RPMI7951 (cell line): ENCODE data around the gene CALML4. TPM values are rescaled to one million over a fixed set of nuclear protein-coding genes. Genes with fewer than 3 reads are reported as not detected.
A peak's percentile ranks its signal among the peaks of the same experiment; 100 is the strongest.
"Not testable (repeated sequence)": the region's sequence is repeated elsewhere in the genome, so short reads cannot be mapped to it uniquely, and the experiment has no call there.

Source experiments
- DNase-seq: peaks from one replicate; pipeline ENCODE4 v3.0.0-alpha.2; 2012; ENCODE audit warnings: low read depth
- total RNA-seq: library from RNA; depleted of rRNA; stranded (reverse); fragments of >200 nt; shearing (Covaris generic); gene quantifications from 2 replicates; pipeline ENCODE4 v1.2.3, GENCODE V29; 2014; rRNA removed

CALML4 gene
- total RNA-seq, result 1.4 and 1.9 TPM in 2 replicates

DNA sequence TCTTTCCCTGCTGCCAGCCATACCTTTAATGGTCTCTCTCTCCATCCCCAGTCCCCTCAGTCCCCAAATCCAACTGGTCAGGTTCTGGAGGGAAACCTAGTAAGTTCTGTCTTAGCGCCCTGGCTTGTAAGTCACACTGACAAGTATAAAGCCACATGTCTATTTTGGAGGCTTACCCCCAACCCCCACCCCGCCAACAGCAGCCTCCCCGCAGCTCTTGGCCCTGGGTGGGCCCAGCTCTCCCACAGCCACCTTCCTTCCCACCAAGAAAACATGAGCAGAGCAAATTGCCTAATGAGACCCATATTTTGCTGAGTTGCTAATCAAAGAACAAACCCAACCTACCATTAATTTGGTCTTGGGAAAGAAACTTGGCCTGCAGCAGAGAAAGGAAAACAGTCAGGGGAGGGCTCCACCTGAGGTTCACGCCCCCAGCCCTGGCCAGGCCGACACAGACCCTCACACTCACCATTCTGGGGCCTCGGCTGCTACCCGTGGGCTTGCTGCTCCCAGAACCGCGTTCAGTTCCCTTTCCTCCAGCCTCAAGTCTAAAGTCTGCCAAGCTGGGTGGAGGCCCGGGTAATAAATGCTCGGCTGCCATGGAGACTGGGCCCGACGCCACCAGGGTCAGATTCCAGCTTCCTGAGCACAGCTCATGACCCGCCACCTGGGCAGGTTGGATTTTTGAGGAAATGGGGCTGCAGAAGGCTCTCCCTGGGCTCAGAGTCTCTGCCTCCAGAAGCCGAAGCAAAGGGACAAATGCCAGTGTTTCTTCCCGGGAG is at the start of gene CALML4:
CALML4 (minus strand) TSS at position 557 of the 782 bp plus-strand sequence; CDS start at position 472, 85 bp downstream.
- DNase-seq, result no peak

DNA sequence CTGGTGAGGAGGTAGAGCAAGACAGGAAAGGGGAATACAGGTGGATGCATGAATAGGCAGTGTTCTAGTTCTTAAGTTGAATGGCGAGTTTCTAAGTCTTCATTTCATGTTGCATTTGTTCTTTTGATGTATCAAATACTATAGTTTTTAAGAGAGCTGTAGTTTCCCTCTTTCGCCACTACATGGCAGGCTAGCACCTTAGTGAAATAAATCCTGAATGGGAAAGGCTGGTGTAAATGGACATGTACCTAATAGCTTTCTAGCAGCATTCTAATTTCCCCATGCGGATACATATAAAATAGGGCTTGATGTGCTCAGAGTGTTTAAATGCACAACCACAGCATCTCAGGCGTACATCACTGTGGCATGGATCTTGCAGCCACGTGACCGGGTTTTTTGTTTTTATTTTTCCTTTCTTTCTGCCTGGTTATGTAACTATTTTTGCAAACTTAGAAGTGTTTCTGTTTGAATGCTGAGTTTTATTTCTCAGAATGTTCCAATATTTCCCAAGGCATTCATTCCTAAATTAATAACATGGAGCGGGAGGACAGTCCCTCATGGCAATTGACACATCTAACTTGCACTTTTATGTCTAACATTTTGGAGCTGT is 47.9 kb upstream of the CALML4 start:
- peak; percentile 82 for DNase-seq

DNA sequence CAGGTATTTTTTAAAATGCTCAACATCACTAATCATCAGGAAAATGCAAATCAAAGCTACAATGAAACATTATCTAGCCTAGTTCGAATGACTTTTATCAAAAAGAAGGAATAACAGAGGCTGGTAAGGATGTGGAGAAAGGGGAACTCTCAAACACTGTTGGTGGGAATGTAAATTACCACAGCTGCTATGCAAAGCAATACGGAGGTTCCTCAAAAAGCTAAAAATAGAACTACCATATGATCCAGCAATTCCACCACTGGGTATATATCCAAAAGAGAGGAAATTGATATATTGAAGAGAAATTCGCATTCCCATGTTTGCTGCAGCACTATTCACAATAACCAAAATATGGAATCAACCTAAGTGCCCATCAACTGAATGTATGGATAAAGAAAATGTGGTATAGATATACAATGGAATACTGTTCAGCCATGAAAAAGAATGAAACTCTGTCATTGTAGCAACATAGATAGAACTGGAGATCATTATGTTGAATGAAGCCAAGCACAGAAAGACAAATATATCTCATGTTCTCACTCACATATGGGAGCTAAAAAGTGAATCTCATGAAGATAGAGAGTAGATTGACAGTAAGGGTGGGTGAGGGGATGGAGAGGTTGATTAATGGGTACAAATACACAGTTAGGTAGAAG is 44.1 kb upstream of the CALML4 start:
- DNase-seq, result no peak

GRCh38 chr15:68244235-68244634 is 39.1 kb upstream of the CALML4 start:
- no peak for DNase-seq

GRCh38 chr15:68241088-68241935 is 36.2 kb upstream of the CALML4 start:
- DNase-seq, result no peak

DNA sequence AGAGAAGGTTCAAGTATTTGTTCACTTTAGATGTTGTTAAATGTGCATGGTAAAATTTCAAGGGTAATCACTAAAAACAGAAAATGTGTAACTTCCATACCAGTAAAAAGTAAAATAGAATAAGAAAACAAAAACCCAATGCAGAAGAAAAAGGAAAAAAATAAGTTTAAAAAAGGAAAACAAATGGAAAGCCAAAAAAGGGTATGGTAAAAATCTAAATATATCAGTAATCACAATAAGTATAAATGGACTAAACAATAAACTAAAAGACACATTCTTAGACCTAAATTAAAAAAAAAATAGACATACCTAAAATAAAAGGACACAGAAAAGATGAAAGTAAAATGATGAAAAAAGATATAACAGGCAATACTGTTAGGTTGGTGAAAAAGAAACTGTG is 33.9 kb upstream of the CALML4 start:
- no peak for DNase-seq

GRCh38 chr15:68235022-68235421 is 29.9 kb upstream of the CALML4 start:
- DNase-seq, result no peak

- not testable (repeated sequence) for DNase-seq
Measured at GRCh38 chr15:68234520-68234919, 29.4 kb upstream of the CALML4 start.

DNA sequence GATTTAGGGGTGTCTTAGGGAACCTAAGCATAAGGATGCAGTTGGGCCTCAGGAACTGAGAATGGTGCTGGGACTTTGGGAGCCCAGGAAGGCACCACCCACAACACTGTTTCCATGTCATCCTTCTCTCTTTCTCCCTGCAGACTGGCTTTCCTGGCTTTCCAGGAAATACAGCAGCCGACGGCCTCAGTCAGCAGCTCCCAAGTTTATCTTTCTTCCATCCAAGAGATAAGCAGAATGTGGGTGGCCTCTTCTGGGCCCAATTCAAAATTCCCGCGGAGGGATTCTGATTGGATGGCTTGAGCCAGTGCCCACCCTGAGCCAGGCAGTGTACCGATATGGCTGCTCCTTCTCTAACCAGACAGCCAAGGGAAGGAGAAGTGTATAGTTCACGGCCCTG is 28.9 kb upstream of the CALML4 start:
- no peak for DNase-seq

GRCh38 chr15:68232937-68233336 is 27.8 kb upstream of the CALML4 start:
- DNase-seq, result no peak

DNA sequence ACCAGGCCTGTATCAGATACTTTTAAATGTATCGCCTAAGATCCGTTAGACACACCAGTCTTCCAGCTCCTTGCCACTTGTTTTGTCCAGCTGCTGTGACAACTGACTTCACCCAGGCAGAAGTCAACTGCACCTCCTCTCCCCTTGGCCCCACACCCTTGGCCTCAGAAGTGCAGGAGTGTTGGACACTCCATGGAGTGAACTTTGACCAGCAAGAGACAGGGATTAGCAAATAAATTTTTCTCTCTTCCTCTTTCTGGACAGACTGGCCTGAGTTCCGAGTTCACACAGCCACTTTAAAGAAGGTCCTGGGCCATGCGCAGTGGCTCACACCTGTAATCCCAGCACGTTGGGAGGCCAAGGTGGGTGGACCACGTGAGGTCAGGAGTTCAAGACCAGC is 27.3 kb upstream of the CALML4 start:
- no peak for DNase-seq

GRCh38 chr15:68231102-68231818 is 26.1 kb upstream of the CALML4 start:
- no peak for DNase-seq

DNA sequence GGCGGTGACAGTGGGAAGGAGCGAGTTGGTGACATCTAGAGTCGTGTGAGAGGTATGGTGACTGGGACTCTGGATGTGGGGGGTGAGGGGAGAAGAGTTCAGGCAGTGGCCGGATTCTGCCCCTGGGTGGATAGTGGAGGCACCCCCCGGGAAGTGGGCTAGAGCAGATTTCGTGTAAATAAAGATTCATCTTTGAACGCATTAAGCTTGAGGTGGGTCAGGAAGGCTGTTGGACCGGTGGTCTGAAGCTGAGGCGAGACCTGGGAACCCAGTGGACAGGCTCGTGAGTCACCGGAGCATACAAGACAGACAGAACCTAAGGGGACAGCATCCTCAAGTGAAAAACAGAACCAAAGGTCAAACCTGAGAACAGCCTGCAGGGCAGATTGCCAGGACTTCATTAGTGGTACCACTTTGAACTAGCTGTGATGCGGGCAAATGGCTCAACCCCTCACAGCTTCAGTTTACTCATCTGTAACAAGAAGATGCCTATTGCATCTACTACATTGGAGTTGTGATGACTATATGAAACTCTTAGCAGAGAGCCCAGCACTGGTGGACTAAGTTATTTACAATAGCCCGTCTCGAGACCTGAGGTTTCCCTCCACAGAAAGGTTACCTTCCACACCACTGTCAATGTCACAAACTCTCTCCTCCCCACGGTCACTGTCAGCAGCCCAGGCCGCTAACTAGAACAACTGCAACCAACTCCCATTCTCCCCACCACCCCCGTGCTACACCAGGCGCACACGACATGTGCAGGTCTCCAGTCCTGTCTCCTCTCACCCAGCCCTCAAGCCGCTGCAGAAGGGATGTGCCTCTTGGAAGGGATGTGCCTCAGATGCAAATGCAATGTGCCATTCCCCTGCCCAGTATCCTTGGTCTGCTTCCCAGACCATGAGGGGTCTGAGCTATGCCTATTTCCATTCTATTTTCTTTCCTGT is 25.3 kb upstream of the CALML4 start:
- DNase-seq, result peak; percentile 31

GRCh38 chr15:68229386-68230156 is 24.4 kb upstream of the CALML4 start, which contains the start of gene CLN6:
CLN6 (minus strand) TSS chr15:68229728; CDS start chr15:68229584, 144 bp downstream.
- peak; percentile 82 for DNase-seq

DNA sequence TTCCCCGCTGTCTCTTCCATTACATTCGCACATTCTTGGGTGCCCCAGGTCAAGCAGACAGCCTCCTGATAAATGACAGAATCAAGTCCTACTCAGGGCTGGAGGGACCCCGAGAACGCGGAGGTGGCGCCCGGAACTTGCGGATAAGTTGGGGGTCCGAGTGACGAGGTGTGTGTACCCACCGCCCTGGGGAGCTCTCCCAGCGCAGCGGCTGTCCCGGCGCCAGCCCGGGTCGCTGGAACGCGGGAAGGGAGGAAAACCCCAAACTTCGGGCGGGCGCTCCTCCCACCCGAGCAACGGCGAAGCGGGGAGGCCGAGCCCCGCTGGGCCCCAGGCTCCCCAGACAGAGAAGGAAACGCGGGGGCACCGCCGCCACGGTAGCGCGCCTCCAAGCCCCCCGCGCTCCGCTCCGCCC is 23.8 kb upstream of the CALML4 start:
- DNase-seq, result no peak

DNA sequence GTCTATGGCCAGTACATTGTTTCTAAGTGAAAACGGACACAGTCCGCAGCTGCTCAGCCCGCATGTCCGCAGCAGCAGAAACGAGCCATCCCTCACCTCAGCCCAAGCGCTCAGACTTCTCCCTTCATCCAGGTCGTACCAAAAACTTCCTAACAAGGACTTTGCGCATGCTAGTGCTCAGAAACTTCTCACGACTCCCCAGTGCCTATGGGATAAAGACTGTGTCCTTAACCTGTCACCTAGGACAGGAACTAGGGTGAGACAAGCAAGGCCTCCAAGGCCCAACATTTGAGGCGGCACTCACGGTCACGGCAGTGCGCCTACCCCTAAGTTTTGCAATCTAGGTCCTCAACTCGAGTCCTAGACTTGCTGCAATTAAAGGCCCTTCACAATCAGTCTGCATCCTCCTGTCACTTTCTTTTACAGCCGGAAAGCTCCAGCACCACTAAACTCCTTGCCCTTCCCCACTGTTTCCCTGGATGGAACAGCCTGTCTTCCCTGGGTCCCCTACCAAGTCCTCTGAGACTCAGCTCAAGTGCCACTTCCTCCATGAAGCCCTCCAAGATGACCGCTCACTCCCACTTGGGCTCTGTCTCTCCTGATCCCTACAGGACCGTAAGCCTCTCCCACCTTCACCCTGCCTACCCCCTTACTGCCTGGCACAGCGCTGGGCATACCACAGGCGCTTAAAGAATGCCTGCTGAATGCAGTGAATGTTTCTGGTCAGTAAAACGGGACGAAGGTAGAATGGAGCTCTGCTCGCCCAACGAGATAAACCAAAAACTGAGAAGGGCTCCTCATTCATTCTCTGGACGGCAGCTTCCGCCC is 23.2 kb upstream of the CALML4 start:
- DNase-seq, result no peak

GRCh38 chr15:68227643-68228142 is 22.6 kb upstream of the CALML4 start:
- no peak for DNase-seq

- DNase-seq, result not testable (repeated sequence)
Measured at GRCh38 chr15:68225442-68225841, 20.3 kb upstream of the CALML4 start.
